ENCODE results near the gene FNDC3A. TPM values are rescaled to one million over a fixed set of nuclear protein-coding genes. Genes with fewer than 3 reads are reported as not detected.

Gene FNDC3A
- total RNA-seq, 1 donor from 2014 or later = 69.3 TPM

DNA sequence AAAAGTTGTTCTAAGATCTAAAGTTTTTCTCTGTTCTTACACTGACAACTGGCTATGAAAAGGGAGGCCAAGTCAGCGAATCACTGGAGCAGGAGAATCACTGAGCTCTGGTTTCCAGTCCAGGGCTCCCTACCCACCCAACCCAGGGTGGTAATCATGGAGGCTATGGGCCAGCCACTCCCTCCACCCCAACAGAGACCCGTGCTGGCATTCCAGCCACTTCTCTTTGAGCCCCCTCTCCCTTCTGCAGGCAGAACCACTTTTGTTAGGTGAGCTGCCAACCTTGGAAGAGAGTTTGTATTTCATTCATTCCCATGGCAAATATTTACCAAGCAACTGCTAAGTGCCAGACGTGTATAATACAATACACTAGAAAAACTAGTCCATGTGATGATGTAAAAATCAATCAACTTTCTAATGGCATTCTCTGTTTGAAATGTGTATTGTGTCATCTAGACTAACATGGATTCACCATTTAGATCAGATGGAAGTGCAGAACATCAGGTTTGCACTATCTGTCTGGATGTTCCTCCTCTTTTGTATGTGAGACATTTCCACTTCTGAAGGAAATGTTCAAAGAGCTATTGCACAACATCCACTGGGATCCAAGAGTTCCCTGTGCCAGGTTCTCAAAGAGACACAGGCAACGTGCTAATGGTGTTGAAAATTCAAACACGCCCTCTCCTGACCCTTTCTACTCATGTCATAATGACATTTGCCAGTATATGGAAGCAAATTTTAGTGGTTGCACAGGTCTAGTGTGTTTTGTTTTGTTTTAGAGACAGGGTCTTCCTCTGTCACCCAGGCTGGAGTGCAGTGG is 249.7 kb downstream of the FNDC3A start:
- no peak overlapping the region for H3K4me3 Mint-ChIP-seq
- H3K36me3 Mint-ChIP-seq = no peaks in the 10 kb centered on the region
- H3K27ac ChIP-seq = no peak overlapping the region
- H2AFZ ChIP-seq (replicated peaks) = no peak overlapping the region
- no peak overlapping the region for H3K4me3 ChIP-seq
- H3K36me3 ChIP-seq = no peaks in the 10 kb centered on the region
- peaks cover 10% of the 10 kb centered on the region for H3K4me1 ChIP-seq
- no peaks in the 10 kb centered on the region for H3K79me2 ChIP-seq (ENCODE audit: low read depth)
- H4K20me1 ChIP-seq (ENCODE audit: low read depth) = peaks cover 2% of the 10 kb centered on the region
- H3K27ac Mint-ChIP-seq = no peak overlapping the region
- no peaks in the 10 kb centered on the region for H3F3A ChIP-seq (ENCODE audit: low read depth)
- no peak overlapping the region for H3K4me2 ChIP-seq
- H3K9me3 ChIP-seq (ENCODE audit: low read depth) = no peaks in the 10 kb centered on the region
- peaks cover 56% of the 10 kb centered on the region for H3K27me3 ChIP-seq
- peaks cover 25% of the 10 kb centered on the region for H3K27me3 Mint-ChIP-seq (ENCODE audit: insufficient read depth, low read depth)
- no peak for DNase-seq (ENCODE audit: low spot score)
- H3K4me1 Mint-ChIP-seq = peaks cover 8% of the 10 kb centered on the region
- H3K9ac ChIP-seq = no peak overlapping the region
- peaks cover 2% of the 10 kb centered on the region for H3K9me3 Mint-ChIP-seq
- TF ChIP-seq EZH2 (IDR thresholded peaks at IDR 0.05) (no peak), EZH2phosphoT487 (IDR thresholded peaks at IDR 0.05) (no peak)
- TF ChIP-seq, protein P1, sequence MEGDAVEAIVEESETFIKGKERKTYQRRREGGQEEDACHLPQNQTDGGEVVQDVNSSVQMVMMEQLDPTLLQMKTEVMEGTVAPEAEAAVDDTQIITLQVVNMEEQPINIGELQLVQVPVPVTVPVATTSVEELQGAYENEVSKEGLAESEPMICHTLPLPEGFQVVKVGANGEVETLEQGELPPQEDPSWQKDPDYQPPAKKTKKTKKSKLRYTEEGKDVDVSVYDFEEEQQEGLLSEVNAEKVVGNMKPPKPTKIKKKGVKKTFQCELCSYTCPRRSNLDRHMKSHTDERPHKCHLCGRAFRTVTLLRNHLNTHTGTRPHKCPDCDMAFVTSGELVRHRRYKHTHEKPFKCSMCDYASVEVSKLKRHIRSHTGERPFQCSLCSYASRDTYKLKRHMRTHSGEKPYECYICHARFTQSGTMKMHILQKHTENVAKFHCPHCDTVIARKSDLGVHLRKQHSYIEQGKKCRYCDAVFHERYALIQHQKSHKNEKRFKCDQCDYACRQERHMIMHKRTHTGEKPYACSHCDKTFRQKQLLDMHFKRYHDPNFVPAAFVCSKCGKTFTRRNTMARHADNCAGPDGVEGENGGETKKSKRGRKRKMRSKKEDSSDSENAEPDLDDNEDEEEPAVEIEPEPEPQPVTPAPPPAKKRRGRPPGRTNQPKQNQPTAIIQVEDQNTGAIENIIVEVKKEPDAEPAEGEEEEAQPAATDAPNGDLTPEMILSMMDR (IDR thresholded peaks at IDR 0.05) = no peak

DNA sequence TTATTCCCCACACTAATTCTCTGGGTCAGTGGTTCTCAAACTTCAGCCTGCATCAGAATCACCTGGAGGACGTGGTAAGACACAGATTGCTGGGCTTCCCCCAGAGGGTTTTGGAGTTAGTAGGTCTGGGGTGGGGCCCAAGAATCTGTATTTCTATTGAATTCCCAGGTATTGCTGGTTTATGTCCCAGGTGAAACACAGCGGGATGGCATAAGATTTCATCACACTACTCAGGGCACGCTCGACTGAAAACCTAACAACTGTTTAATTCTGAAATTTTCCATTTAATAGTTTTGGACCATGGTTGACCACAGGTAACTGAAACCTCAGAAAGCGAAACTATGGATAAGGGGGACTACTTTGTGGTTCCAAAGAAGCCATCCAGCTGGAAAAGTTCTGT is 250.9 kb downstream of the FNDC3A start:
- H3K4me1 Mint-ChIP-seq = peaks cover 6% of the 10 kb centered on the region
- TF ChIP-seq, protein P1 (IDR thresholded peaks at IDR 0.05) = no peak
- Histone ChIP-seq H3K27ac (no peak overlapping the region), H3F3A (ENCODE audit: low read depth) (no peaks in the 10 kb centered on the region), H3K9ac (no peak overlapping the region), H3K4me2 (no peak overlapping the region), H3K79me2 (ENCODE audit: low read depth) (no peaks in the 10 kb centered on the region), H3K4me1 (peaks cover 10% of the 10 kb centered on the region), H3K27me3 (peaks cover 45% of the 10 kb centered on the region), H3K9me3 (ENCODE audit: low read depth) (no peaks in the 10 kb centered on the region), H2AFZ (replicated peaks) (no peak overlapping the region), H3K36me3 (no peaks in the 10 kb centered on the region), H4K20me1 (ENCODE audit: low read depth) (no peaks in the 10 kb centered on the region), H3K4me3 (no peak overlapping the region)
- H3K4me3 Mint-ChIP-seq = no peak overlapping the region
- H3K9me3 Mint-ChIP-seq = no peaks in the 10 kb centered on the region
- DNase-seq (ENCODE audit: low spot score) = no peak
- no peaks in the 10 kb centered on the region for H3K36me3 Mint-ChIP-seq
- no peak overlapping the region for H3K27ac Mint-ChIP-seq
- peaks cover 17% of the 10 kb centered on the region for H3K27me3 Mint-ChIP-seq (ENCODE audit: insufficient read depth, low read depth)

DNA sequence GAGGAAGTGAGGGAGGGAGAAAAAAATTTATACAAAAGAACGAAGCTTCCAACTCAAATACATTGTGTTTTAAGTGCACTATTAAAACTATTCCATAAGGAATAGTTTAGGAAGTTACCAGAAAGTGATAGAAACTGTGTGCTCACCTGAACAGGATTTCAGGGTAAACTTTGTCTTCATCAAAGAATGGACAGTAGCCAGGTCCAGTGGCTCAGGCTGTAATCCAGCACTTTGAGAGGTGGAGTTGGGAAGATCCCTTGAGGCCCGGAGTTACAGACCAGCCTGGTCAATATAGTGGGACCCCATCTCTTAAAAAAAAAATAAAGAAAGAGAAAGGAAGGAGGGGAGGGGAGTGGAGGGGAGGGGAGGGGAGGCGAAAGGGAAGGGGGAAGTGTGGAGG is 259.0 kb downstream of the FNDC3A start:
- H3K27me3 Mint-ChIP-seq (ENCODE audit: insufficient read depth, low read depth) = no peaks in the 10 kb centered on the region
- no peak overlapping the region for H3K27ac ChIP-seq
- H3K4me1 Mint-ChIP-seq = no peaks in the 10 kb centered on the region
- TF ChIP-seq, protein P1 (IDR thresholded peaks at IDR 0.05) = no peak
- TF ChIP-seq EZH2 (IDR thresholded peaks at IDR 0.05) (no peak), EZH2phosphoT487 (IDR thresholded peaks at IDR 0.05) (no peak)
- H3F3A ChIP-seq (ENCODE audit: low read depth) = no peaks in the 10 kb centered on the region
- H3K4me2 ChIP-seq = no peak overlapping the region
- no peak overlapping the region for H3K4me3 Mint-ChIP-seq
- no peak overlapping the region for H3K4me3 ChIP-seq
- H4K20me1 ChIP-seq (ENCODE audit: low read depth) = no peaks in the 10 kb centered on the region
- H3K27ac Mint-ChIP-seq = no peak overlapping the region
- no peaks in the 10 kb centered on the region for H3K27me3 ChIP-seq
- no peaks in the 10 kb centered on the region for H3K79me2 ChIP-seq (ENCODE audit: low read depth)
- no peak overlapping the region for H2AFZ ChIP-seq (replicated peaks)
- no peak for DNase-seq (ENCODE audit: low spot score)
- H3K9me3 ChIP-seq (ENCODE audit: low read depth) = no peaks in the 10 kb centered on the region
- no peaks in the 10 kb centered on the region for H3K36me3 ChIP-seq
- H3K4me1 ChIP-seq = no peaks in the 10 kb centered on the region
- no peak overlapping the region for H3K9ac ChIP-seq
- no peaks in the 10 kb centered on the region for H3K36me3 Mint-ChIP-seq
- H3K9me3 Mint-ChIP-seq = no peaks in the 10 kb centered on the region

Data from neural progenitor cell (in vitro differentiated cells).